GF-D8 (cell line): ENCODE results near the gene ATP6V1G2.
"Not testable (repeated sequence)": the region's sequence is repeated elsewhere in the genome, so short reads cannot be mapped to it uniquely, and the experiment has no call there.

Experiments
- DNase-seq: peaks from one replicate; lab custom pipeline; 2025; lab: John Stamatoyannopoulos, UW

The ATP6V1G2 gene

DNA sequence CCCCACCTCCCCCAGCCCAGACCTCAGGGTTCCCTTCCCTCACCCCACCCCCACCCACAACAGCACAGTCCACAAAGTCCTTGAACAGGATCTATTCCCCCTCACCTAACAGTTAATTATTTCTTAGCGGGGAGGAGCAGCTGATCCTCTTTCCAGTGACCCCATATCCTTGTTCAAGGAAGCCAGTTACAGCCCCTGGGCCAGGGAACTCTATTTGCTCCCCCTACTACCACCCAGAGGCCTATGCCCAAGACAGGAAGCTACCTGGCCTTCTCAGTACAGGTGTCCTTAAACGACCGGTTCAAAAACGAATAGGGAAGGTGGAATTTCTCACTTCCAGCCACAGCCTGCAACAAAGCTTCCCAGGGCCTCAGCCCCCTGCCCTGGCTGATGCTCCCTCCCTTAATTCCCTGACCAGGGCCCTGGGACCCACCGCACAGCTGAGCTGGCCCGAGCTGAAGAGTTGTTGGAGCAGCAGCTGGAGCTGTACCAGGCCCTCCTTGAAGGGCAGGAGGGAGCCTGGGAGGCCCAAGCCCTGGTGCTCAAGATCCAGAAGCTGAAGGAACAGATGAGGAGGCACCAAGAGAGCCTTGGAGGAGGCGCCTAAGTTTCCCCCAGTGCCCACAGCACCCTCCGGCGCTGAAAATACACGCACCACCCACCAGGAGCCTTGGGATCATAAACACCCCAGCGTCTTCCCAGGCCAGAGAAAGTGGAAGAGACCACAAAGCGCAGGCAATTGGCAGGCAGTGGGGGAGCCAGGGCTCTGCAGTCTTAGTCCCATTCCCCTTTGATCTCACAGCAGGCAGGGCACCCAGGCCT lies 16.9 kb downstream of the ATP6V1G2 start:
- no peak for DNase-seq

DNA sequence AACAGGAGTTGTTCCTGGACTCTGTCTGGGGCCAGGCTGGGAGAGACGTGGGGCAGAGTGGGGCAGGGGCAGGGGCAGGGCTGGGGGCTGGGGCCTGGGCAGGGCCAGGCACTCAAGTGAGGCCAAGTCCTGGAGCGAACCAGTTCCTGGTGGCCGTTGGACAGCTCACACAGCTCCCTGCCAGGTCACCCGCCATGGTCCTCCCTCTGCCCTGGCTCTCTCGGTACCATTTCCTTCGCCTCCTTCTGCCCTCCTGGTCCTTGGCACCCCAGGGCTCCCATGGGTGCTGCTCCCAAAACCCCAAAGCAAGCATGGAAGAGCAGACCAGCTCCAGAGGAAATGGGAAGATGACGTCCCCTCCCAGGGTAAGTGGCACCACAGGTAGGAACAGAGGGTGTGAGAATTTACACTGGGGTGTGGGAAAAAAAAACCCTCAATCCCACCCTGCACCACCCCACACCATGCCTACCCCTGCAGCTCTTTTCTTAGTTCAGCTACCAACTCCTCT lies 17.5 kb downstream of the ATP6V1G2 start, which contains the start of gene MCCD1:
MCCD1 (plus strand) TSS at position 142 of the 508 bp plus-strand sequence; CDS start at position 195, 53 bp downstream.
- DNase-seq = no peak

DNA sequence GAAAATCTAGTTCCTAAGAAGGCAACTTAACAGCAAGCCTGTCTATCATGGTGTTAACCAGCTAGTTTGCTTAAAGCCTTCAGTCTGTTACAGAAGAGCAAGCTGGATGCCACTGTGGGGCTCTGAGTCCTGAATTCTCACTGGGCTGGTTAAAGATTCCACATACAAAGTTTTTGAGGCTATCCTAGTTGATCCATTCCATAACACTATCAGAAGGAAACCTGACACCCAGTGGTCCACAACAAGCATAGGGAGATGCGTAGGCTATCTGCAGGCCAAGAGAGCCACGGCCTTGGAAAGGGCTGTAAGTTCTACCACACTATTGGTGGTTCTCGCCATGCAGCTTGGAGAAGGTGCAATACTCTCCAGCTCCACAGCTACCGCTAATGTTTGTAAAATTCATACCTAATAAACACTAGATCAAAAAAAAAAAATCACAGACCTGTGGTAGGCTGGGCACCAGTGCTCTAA lies 18.1 kb downstream of the ATP6V1G2 start:
- DNase-seq = no peak

DNA sequence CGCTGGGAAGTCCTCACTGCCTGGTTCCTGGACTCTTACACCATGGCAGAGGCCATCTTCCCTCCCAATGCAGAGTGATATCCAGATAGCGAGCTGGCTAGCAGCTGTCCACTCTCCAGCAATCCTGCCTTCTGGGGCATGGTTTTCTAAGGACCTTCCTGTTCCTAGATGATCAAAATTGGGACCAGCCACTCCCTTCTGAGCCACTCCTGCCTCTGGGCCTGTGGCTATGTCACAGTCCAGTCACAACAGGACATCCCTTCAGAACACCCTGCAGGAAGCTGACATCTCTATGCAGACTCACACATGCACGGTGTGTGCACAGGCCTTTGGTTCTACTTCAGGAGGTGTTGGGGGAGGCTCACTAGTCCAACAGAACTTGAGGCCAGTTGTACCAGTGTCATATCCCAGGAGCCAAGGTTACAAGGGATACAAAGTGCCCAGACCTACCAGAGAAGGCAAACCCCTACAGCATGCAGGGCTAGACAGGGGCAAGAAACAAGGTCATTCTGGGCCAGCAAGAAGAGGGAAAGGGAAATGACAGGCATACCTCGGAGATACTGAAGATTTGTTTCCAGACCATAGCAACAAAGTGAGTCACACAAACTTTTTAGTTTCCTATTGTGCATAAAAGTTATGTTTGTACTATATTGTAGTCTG lies 20.3 kb downstream of the ATP6V1G2 start:
- DNase-seq = no peak

DNA sequence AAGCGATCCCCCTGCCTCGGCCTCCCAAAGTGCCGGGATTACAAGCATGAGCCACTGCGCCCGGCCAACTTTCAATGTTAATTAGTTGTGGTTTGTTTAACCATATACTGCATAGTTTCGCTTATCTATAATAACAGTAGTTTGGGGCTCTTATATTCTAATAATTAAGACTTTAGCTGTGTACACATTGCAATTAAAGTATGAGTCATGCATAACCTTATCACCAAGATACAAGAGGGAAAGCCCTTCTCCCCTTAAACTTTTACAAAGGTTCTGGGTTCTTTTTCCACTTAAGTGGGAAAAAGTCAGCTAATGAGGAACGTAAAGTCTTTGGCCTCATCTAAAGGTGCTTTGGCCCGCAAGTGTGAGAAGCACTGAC lies 20.9 kb downstream of the ATP6V1G2 start:
- DNase-seq = no peak

DNA sequence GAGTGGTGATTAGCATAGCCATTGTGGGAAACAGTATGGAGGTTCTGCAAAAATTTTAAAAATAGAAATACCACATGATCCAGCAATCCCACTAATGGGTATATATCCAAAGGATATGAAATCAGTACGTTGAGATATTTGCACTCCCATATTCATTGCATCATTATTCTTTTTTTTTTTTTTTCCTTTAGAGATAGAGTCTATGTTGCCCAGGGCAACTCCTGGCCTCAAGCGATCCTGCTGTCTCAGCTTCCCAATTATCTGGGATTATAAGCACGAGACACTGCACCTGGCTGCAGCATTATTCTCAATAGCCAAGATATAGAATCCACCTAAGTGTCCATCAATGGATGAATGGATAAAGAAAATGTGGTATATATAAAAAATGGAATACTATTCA lies 24.6 kb downstream of the ATP6V1G2 start:
- no peak for DNase-seq

DNA sequence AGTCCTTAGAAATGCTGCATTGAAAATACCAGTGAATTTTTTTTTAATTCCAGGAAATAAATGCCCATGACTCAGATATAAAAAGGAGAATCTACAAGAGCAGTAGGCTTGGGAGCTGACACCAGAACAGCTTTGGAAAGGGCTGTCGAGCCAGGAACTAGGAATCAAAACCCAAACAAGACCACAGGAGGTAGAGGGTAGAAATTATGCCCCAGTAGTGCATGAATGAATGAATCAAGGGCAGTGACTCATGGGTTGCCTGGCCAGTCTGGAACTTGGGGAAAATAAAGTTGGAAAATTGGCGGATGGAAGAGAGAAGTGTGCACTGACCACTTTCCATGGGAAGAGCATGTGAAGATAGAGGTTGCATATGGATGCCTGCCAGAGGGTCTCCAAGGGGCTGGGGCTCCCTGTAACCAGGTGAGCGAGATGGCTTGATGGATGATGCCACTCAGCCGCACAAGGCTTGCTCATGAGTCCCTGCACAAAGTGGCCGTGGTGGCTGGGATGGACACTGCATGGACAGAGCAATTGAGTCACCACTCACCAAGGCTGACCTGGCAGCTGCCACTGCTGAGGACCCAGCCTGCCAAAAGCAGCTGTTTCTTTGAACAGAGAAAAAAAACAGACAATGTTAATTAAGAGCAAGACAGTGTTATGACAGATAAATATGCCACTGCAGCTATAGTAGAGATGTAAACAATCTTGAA lies 32.8 kb downstream of the ATP6V1G2 start:
- DNase-seq = no peak

DNA sequence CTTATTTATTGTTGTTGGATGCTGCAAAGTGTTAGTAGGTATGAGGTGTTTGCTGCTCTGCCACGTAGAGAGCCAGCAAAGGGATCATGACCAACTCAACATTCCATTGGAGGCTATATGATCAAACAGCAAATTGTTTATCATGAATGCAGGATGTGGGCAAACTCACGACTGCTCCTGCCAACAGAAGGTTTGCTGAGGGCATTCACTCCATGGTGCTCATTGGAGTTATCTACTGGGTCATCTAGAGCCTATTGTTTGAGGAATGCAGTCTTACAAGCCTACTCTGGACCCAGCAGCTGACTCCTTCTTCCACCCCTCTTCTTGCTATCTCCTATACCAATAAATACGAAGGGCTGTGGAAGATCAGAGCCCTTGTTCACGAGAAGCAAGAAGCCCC lies 36.4 kb downstream of the ATP6V1G2 start:
- DNase-seq = no peak

DNA sequence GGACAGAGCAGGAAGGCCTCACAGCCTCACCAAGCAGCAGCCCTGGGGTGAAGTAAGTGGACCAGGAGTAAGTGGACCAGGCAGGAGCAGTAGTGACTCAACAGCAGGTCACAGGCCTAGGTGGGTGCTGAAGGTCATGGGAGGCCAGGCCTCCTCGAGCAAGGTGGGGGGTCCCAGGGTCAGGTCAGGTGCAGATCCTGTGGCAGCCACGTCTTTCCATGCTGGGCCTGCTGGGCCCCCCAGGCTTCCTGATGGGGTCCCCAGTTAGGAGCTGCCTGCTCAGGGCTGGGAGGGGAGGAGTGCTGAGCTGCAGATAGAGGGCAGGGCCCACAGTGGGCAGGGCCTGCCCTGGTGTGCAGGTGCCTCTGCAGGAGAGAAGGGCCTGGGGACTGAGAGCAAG lies 37.4 kb downstream of the ATP6V1G2 start:
- DNase-seq = not testable (repeated sequence)

DNA sequence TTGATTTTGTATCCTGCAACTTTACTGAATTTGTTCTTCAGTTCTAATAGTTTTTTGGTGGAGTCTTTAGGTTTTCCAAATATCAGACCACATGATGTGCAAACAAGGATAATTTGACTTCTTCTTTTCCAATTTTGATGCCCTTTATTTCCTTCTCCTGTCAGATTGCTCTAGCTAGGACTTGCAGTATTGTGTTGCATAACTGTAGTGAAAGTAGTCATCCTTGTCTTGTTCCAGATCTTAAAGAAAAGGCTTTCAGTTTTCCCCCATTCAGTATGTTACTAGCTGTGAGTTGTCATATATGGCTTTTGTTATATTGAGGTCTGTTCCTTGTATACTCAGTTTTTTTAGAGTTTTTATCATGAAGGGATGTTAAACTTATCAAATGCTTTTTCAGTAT lies 43.8 kb downstream of the ATP6V1G2 start:
- DNase-seq = no peak

DNA sequence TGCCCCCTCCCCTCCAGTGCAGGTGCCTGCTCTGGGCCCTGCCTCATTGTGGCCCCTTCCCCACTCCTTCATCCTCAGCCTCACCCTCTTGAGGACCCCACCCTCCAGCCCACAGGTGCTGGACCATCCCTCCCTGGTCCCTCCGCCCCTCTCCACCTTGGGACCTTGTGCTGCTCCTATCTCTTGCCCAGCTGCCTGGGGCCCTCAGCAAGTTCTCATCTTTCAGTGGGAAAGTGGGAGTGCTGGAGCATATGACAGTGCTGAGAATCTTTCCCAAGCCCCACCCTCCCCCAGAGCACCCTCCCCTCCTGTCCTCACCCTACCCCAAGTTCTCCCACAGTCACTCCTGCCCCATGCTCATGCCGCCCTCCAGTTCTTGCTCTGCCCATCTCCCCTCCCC lies 46.8 kb downstream of the ATP6V1G2 start:
- DNase-seq = not testable (repeated sequence)

DNA sequence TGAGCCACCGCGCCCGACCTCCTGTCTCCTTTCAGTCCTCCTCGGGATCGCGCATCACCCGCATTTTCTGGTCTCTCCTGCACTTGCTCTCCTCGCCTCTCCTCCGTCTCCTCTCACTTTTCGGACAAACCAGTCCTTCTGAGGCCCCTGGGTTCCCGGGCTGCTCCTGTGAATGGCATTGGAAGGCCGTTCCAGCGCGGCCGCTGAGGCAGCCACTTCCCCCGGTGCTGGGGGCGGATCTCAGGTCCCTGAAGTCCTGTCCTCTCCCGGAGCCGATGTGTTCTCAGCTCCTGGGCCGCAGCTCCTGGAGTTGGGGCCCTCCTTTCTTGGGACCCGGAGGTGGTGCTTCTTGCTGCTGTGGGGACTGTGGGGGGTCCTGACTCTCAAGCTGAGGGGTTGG lies 47.7 kb downstream of the ATP6V1G2 start:
- no peak for DNase-seq

DNA sequence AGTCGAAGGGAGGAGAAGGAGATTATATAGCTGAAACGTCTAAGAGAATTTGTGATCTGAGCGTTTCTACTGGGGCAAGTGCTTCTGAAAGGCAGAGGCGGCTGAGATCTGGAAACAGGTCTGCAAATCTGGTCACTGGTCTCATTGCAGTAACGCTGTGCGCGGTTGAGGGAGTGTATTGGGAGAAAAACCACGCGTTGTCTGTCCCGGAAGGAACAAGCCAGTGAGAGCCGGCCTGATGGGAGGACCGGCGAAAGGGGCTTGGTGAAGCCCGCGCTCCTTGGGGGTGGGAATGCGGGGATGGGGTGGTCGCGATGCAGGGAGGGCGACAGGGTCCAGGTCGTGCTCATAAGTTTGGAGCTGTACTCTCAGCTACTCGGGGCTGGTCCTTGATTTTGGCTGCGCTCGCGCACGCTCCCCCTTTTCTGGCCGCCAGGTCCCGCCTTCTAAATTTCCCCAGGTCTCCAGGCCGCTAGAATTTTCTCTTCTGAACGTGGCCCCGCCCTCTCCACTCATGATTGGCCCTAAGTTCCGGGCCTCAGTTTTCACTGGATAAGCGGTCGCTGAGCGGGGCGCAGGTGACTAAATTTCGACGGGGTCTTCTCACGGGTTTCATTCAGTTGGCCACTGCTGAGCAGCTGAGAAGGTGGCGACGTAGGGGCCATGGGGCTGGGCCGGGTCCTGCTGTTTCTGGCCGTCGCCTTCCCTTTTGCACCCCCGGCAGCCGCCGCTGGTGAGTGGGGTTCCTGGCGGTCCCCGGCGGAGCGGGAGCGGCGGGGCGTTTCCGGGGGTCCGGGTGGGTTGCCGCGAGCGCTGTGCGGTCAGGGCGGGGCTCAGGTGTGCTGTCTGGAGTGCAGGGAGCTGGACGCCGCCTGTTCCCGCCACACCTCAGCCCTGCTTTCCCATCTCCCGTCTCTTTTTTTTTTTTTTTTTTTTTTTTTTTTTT lies 48.6 kb downstream of the ATP6V1G2 start, which contains the start of gene MICB:
MICB (plus strand) TSS at position 615 of the 946 bp plus-strand sequence; CDS start at position 664, 49 bp downstream.
- no peak for DNase-seq

DNA sequence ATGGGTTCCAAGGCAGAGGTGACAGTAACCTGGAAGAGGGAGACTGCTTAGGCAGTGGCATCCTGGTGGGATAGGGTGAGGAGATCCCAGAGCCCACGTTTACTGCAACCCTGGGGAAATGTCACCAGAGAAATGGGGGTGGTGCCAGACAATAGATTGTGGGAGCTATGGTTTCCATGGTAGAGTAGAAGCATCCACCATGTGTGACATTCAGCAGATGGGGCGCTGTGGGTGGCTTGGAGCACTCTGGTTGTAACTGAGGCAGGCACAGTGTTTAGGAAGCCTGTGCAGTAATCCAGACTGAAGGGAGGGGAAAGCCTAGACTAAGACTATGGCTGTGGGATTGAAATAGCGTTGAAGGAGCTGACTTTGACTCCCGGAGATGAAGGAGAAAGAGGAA lies 49.6 kb downstream of the ATP6V1G2 start:
- DNase-seq = not testable (repeated sequence)

DNA sequence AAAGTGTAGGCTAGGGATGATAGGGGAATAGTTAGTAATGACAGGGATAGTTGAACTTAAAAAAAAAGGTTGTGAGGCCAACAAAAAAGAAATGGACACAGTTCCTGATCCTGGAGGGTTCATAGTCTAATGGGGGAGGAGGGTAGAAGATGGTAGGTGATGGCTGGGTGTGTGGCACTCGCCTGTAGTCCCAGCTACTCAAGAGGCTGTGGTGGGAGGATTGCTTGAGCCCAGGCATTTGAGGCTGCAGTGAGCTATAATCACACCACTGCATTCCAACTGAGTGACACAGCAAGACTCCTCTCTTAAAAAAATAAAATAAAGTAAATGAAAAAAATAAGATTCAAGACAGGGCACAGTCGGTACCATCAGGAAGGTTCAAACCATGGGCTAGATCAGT lies 50.8 kb downstream of the ATP6V1G2 start:
- no peak for DNase-seq
